Neural cell (in vitro differentiated cells): ENCODE results near the gene NACC1.

ENCODE experiments used
- CTCF ChIP-seq: fragments of 450-650 bp; IDR thresholded peaks from 2 replicates; pipeline ENCODE4 v1.5.1; 2014; ENCODE audit warnings: antibody characterized with exemption, mild to moderate bottlenecking, moderate library complexity; ENCODE audit not compliant: poor library complexity, severe bottlenecking
- EZH2 ChIP-seq: fragments of 200-600, 300-800 bp; shearing (Covaris generic), sonication (generic); IDR thresholded peaks from 2 replicates; pipeline ENCODE4 v1.6.1; 2014; ENCODE audit warnings: antibody characterized with exemption, low read length, borderline replicate concordance, mild to moderate bottlenecking; ENCODE audit not compliant: insufficient read depth, poor library complexity, severe bottlenecking
- POLR2AphosphoS5 ChIP-seq: IDR thresholded peaks from 2 replicates; pipeline ENCODE4 v1.6.1; 2012

- TF ChIP-seq EZH2 (no peak), POLR2AphosphoS5 (no peak), CTCF (no peak)
Observed at GRCh38 chr19:13070425-13071140, 47.5 kb upstream of the NACC1 start.
